HepG2 (cell line): Measurements from ENCODE around the gene SSC5D. TPM values are rescaled to one million over a fixed set of nuclear protein-coding genes. Genes with fewer than 3 reads are reported as not detected.

Experiments
- ATAC-seq: fragments of 200-7000 bp; cut with Tn5 transposase; 3 replicates; pipeline ENCODE4 v1.9.1; 2020; ENCODE audit warnings: mild to moderate bottlenecking, moderate library complexity
- BruUV-seq: library from RNA; stranded (reverse); fragments of 400-500 nt; replicated peaks from 2 replicates; lab custom pipeline; 2021; lab: Mats Ljungman, UMichigan
- CTCF ChIA-PET: fragments of 300-600 bp; formaldehyde crosslinking; extraction: SDS; loops from one replicate; lab custom pipeline; 2021; ENCODE audit warnings: low total read pairs, inconsistent platforms, low intra/inter-chr PET ratio; lab: Yijun Ruan, JAX
- POLR2A ChIA-PET: fragments of 350-600 bp; sonication (Branson Sonifier 250); formaldehyde crosslinking; loops from one replicate; lab custom pipeline; 2020; ENCODE audit warnings: antibody characterized with exemption, inconsistent platforms; lab: Yijun Ruan, JAX
- DNase-seq: peaks from one replicate; pipeline ENCODE4 v3.0.0-alpha.2; 2015; ENCODE audit warnings: low spot score
- FAIRE-seq: peaks from 3 replicates; lab custom pipeline; 2011; peaks lifted over from hg19 to GRCh38; lab: Jason Lieb, UNC
- H2AFZ ChIP-seq: one replicate; pipeline ENCODE4 v1.6.1; 2011; ENCODE audit warnings: low read length, inconsistent platforms
- H3K27ac ChIP-seq: fragments of 300-600 bp; 3 replicates; pipeline ENCODE4 v1.8.0; 2011; ENCODE audit warnings: mixed run types, mild to moderate bottlenecking, mixed read lengths, low read length, inconsistent platforms; ENCODE audit not compliant: insufficient read depth; ENCODE audit errors: extremely low read length
- H3K27me3 ChIP-seq, 2 experiments: fragments of 200-600 bp in 1 of 2; 2 replicates in 1 of 2; 3 replicates in 1 of 2; pipeline versions ENCODE4 v1.6.0 to v1.8.0; 2011; ENCODE audit warnings: low read length in 2 of 2, mild to moderate bottlenecking in 2 of 2, moderate library complexity in 2 of 2, inconsistent platforms in 1 of 2; ENCODE audit not compliant: insufficient read depth in 2 of 2, control insufficient read depth in 1 of 2
- H3K36me3 ChIP-seq, 2 experiments: fragments of 200-600 bp in 1 of 2; replicated peaks in 1 of 2; 2 replicates in 1 of 2; 3 replicates in 1 of 2; pipeline versions ENCODE4 v1.5.1 to v1.8.0; 2011; ENCODE audit warnings: low read length in 2 of 2, inconsistent platforms in 1 of 2; ENCODE audit not compliant: insufficient read depth in 2 of 2, control insufficient read depth in 1 of 2
- H3K4me1 ChIP-seq: 2 replicates; pipeline ENCODE4 v1.5.1; 2012; ENCODE audit warnings: low read length, inconsistent platforms; ENCODE audit not compliant: insufficient read depth
- H3K4me2 ChIP-seq: 2 replicates; pipeline ENCODE4 v1.6.0; 2011; ENCODE audit warnings: low read depth, low read length, inconsistent platforms
- H3K4me3 ChIP-seq, 3 experiments: fragments of 200-600 bp in 1 of 3; sonication (generic), shearing (Covaris generic) in 1 of 3; replicated peaks in 1 of 3; 2 replicates each; pipeline ENCODE4 v1.5.1; 2011 to 2016; ENCODE audit warnings: low read length in 3 of 3, inconsistent platforms in 2 of 3, low read depth in 2 of 3, mild to moderate bottlenecking in 2 of 3, control low read depth in 1 of 3, mixed read lengths in 1 of 3; ENCODE audit not compliant: insufficient read depth in 1 of 3
- H3K79me2 ChIP-seq: one replicate; pipeline ENCODE4 v1.6.1; 2011; ENCODE audit warnings: low read length, inconsistent platforms; ENCODE audit not compliant: insufficient read depth
- H3K9ac ChIP-seq: 2 replicates; pipeline ENCODE4 v1.6.0; 2011; ENCODE audit warnings: mild to moderate bottlenecking, low read depth, low read length, inconsistent platforms; ENCODE audit not compliant: insufficient read depth
- H3K9me3 ChIP-seq: 2 replicates; pipeline ENCODE4 v1.5.1; 2012; ENCODE audit warnings: mild to moderate bottlenecking, low read length
- H4K20me1 ChIP-seq: 2 replicates; pipeline ENCODE4 v1.6.0; 2011; ENCODE audit warnings: inconsistent platforms, mild to moderate bottlenecking, low read length, moderate library complexity; ENCODE audit not compliant: insufficient read depth
- BRCA1 ChIP-seq: sonication (generic); formaldehyde crosslinking; IDR thresholded peaks from 2 replicates; pipeline ENCODE4 v1.4.0; 2020; ENCODE audit warnings: missing genetic modification reagents
- ELF4 ChIP-seq: sonication (generic); formaldehyde crosslinking; IDR thresholded peaks from 2 replicates; pipeline ENCODE4 v1.5.0; 2020; ENCODE audit warnings: missing genetic modification reagents, mild to moderate bottlenecking, moderate library complexity, borderline replicate concordance
- MAFF ChIP-seq: IDR thresholded peaks from 2 replicates; pipeline ENCODE4 v1.6.1; 2011; ENCODE audit warnings: low read depth, low read length, improper control_type of control experiment
- NFRKB ChIP-seq: fragments of 450-650 bp; IDR thresholded peaks from 2 replicates; pipeline ENCODE4 v1.6.1; 2017
- PHF21A ChIP-seq: sonication (generic); formaldehyde crosslinking; IDR thresholded peaks from 2 replicates; pipeline ENCODE4 v1.5.0; 2020; ENCODE audit warnings: mild to moderate bottlenecking, missing genetic modification reagents
- PPARG ChIP-seq: conservative IDR thresholded peaks from 2 replicates; pipeline ENCODE4 v1.6.1; 2016; ENCODE audit warnings: missing biosample characterization, missing genetic modification reagents
- RBFOX2 ChIP-seq: fragments of 200-400 bp; formaldehyde crosslinking; IDR thresholded peaks from 2 replicates; pipeline ENCODE4 v1.6.1; 2017; ENCODE audit warnings: low read depth, mild to moderate bottlenecking, low read length
- REPIN1 ChIP-seq: sonication (generic); formaldehyde crosslinking; IDR thresholded peaks from 2 replicates; pipeline ENCODE4 v1.8.0; 2022; ENCODE audit warnings: missing genetic modification reagents, low read depth, mild to moderate bottlenecking, borderline replicate concordance
- SOX6 ChIP-seq, 2 experiments: fragments of 450-650 bp in 1 of 2; sonication (generic) in 1 of 2; formaldehyde crosslinking in 1 of 2; IDR thresholded peaks; 2 replicates each; pipeline versions ENCODE4 v1.4.0 to v1.6.1; 2017 to 2020; ENCODE audit warnings: antibody characterized with exemption in 1 of 2, mild to moderate bottlenecking in 1 of 2, missing genetic modification reagents in 1 of 2
- TARDBP ChIP-seq: sonication (generic); formaldehyde crosslinking; IDR thresholded peaks from 2 replicates; pipeline ENCODE4 v1.8.0; 2022; ENCODE audit warnings: mild to moderate bottlenecking, missing genetic modification reagents
- ZNF274 ChIP-seq: sonication (generic); formaldehyde crosslinking; IDR thresholded peaks from 2 replicates; pipeline ENCODE4 v1.5.1; 2020; ENCODE audit warnings: mild to moderate bottlenecking, missing genetic modification reagents
- ZNF530 ChIP-seq: sonication (generic); formaldehyde crosslinking; IDR thresholded peaks from 2 replicates; pipeline ENCODE4 v1.5.0; 2020; ENCODE audit warnings: low read depth, mild to moderate bottlenecking, missing genetic modification reagents
- ZNF605 ChIP-seq: sonication (generic); formaldehyde crosslinking; IDR thresholded peaks from 2 replicates; pipeline ENCODE4 v1.8.0; 2022; ENCODE audit warnings: mild to moderate bottlenecking, missing genetic modification reagents
- WGBS: methylation state at CpG from one replicate; pipeline ENCODE4 v1.1.6; 2017; ENCODE audit warnings: low lambda C conversion rate; 5-methylcytosine and 5-hydroxymethylcytosine counted together
- in situ Hi-C: cut with HindIII; loops from 2 replicates; pipeline ENCODE4 v1.10.0; 2017; ENCODE audit warnings: low pct_unique_long_range_greater_than_20kb; ENCODE audit not compliant: extremely low pct_ligation_motif_present
- intact Hi-C: fragments of 100-400 bp; cut with micrococcal nuclease; formaldehyde crosslinking; loops from one replicate; pipeline ENCODE4 v1.10.0; 2022; ENCODE audit not compliant: unreplicated experiment
- polyA plus RNA-seq, 8 experiments: library from polyadenylated mRNA; depleted of rRNA in 3 of 8; stranded (reverse) in 7 of 8; unstranded in 1 of 8; fragments of >200 nt; fragmentation: Illumina TruSeq in 4 of 8; extraction: Trizol in 4 of 8; gene quantifications; 2 replicates each; pipeline versions ENCODE4 v1.2.1 to v1.2.3, GENCODE V29; 2011 to 2016; ENCODE audit warnings: low read depth in 4 of 8, missing spikeins in 1 of 8, mixed read lengths in 1 of 8; ENCODE audit not compliant: insufficient read depth in 1 of 8
- total RNA-seq, 5 experiments: library from RNA; depleted of rRNA; stranded (reverse); fragments of >200 nt; fragmentation: Illumina TruSeq; extraction: Trizol; gene quantifications; 2 replicates each; pipeline ENCODE4 v1.2.3, GENCODE V29; 2016; ENCODE audit warnings: low read depth in 1 of 5
- TF ChIP-seq, protein P1 (sequence below): sonication (generic); formaldehyde crosslinking; IDR thresholded peaks from 2 replicates; pipeline ENCODE4 v1.5.0; 2020; ENCODE audit warnings: missing genetic modification reagents, mild to moderate bottlenecking, borderline replicate concordance
- TF ChIP-seq, protein P2 (sequence below): sonication (generic); formaldehyde crosslinking; IDR thresholded peaks from 2 replicates; pipeline ENCODE4 v1.5.0; 2020; ENCODE audit warnings: mild to moderate bottlenecking, missing genetic modification reagents

SSC5D gene
- total and polyA plus RNA-seq, 2 of the 13 experiments (the other 11 are each of a cell fraction or from before 2014, with no cell fraction given) = not detected

DNA sequence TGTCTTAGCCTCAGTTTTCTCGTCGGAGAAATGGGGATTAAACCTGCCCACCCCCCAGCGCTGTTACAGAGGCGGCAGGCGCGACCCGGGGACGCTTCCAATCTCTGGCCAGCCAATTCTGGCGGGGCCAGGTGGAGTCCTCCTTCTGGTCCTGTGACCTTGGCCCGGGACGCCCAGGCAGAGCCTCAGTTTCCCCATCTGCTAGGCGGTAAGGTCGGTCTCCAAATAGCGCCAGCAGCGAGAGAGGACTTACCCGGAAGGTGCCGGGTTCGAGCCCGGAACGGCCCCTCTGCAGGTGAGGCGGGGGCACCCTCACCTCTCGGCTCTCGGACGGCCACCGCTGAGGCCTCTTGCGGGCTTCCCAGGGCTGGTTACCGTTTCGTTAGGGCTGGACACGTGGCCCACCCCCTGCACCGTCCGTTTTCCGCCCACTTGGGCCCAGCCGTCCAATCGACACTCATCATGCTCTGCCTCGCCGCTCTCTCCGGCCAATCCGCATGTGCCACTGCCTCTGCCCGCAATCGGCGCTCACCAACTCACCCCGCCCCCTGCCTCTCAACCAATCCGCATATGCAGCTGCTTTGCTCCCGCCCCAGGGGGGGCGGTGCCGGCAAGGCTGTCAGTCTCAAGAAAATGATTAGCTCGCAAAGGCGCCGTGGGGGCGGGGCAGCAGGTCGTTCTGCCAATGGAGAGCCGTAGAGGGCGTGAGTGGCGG lies 26.8 kb upstream of the SSC5D start, which contains the start of gene ISOC2 (continued):
- TF ChIP-seq REPIN1 (CRISPR knock-in tag) = no peak; the same call in 1 of the 2 replicates
- TF ChIP-seq, all 625 proteins: peak for 272

DNA sequence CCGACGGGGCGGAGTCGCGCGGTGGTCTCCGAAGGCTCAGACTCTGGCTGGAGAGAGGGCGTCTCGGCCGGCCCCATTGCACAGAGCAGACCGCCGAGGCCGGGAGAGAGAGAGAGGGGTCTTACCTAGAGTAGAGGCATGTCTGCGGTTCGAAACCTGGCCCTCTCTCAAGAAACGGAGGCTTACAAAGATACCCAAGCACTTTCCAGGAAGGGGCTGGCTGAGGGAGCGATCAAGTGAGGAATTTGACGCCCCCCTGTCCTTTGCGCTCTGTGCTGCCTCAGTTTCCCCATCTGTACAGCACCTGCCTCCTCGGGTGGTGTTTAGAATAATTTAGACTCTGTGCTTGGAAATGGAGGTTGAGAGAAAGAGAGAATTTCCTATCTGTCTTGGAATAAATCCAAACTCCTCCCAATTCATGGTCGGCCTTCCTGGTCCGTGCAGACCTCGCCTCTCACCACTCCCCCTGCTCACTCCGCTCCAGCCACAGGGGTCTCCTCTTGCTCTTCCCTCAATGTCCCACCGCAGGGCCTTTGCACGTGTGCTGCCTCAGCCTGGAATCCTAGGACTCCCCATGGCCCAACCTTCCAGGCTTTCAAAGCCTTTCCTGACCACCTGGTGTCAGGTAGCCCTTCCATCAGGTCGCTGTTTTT lies 26.1 kb upstream of the SSC5D start:
- CTCF ChIA-PET = no interaction called here
- POLR2A ChIA-PET = interaction anchor here (0.5 to 2.6 kb wide), 31 partner anchors 9 to 344 kb away, joined by 3 to 29 read pairs (median 4); partner anchors contain the start of genes CCDC106, FIZ1, HSPBP1 and KMT5C
- Histone ChIP-seq H3K4me2 (peak overlapping the region; percentile 100), H4K20me1 (no peaks in the 10 kb centered on the region), H3K27ac (peak overlapping the region; percentile 76), H3K36me3 (peaks cover 0 to 1% of the 10 kb centered on the region in 2 experiments; a peak in 1 of 5 replicates), H2AFZ (no peak overlapping the region), H3K9ac (peak overlapping the region; percentile 87), H3K4me3 (peak overlapping the region; percentile 59 to 81 (median 67)), H3K27me3 (no peaks in the 10 kb centered on the region), H3K4me1 (peaks cover 64% of the 10 kb centered on the region), H3K79me2 (peaks cover 20% of the 10 kb centered on the region), H3K9me3 (no peaks in the 10 kb centered on the region)
- intact Hi-C loops = no loop called here
- 6% methylated on average over 18 of the region's 27 CpGs for WGBS
- BruUV-seq = TSS peak; percentile 94
- no peak for FAIRE-seq
- in situ Hi-C loops = no loop called here
- DNase-seq = peak; percentile 50
- peak; percentile 80 for ATAC-seq
- TF ChIP-seq NFRKB = no peak
- TF ChIP-seq MAFF = no peak
- TF ChIP-seq RBFOX2 = peak; percentile 2; the same call in 1 of the 2 replicates
- no peak for TF ChIP-seq ZNF605 (CRISPR knock-in tag)
- no peak for TF ChIP-seq ELF4
- no peak for TF ChIP-seq SOX6 (IDR thresholded peaks at IDR 0.05)
- no peak for TF ChIP-seq SOX6 (CRISPR knock-in tag; IDR thresholded peaks at IDR 0.05)
- TF ChIP-seq PHF21A (CRISPR knock-in tag) = no peak
- TF ChIP-seq BRCA1 (CRISPR knock-in tag) = no peak
- TF ChIP-seq, protein P1, sequence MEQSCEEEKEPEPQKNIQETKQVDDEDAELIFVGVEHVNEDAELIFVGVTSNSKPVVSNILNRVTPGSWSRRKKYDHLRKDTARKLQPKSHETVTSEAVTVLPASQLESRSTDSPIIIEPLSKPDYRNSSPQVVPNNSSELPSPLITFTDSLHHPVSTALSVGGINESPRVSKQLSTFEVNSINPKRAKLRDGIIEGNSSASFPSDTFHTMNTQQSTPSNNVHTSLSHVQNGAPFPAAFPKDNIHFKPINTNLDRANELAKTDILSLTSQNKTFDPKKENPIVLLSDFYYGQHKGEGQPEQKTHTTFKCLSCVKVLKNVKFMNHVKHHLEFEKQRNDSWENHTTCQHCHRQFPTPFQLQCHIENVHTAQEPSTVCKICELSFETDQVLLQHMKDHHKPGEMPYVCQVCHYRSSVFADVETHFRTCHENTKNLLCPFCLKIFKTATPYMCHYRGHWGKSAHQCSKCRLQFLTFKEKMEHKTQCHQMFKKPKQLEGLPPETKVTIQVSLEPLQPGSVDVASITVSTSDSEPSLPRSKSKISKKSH = 0 out of 2 replicates have a peak, but pooled peaks have one; percentile 31
- 0 out of 2 replicates have a peak, but pooled peaks have one; percentile 36 for TF ChIP-seq TARDBP (CRISPR knock-in tag)
- no peak for TF ChIP-seq ZNF274
- no peak for TF ChIP-seq ZNF530 (CRISPR knock-in tag)
- TF ChIP-seq, protein P2, sequence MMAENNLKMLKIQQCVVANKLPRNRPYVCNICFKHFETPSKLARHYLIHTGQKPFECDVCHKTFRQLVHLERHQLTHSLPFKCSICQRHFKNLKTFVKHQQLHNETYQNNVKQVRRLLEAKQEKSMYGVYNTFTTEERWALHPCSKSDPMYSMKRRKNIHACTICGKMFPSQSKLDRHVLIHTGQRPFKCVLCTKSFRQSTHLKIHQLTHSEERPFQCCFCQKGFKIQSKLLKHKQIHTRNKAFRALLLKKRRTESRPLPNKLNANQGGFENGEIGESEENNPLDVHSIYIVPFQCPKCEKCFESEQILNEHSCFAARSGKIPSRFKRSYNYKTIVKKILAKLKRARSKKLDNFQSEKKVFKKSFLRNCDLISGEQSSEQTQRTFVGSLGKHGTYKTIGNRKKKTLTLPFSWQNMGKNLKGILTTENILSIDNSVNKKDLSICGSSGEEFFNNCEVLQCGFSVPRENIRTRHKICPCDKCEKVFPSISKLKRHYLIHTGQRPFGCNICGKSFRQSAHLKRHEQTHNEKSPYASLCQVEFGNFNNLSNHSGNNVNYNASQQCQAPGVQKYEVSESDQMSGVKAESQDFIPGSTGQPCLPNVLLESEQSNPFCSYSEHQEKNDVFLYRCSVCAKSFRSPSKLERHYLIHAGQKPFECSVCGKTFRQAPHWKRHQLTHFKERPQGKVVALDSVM = no peak
- no peak for TF ChIP-seq PPARG
